GM18519 (cell line): ENCODE results near the gene TSPAN14.
"Not testable (repeated sequence)": the region's sequence is repeated elsewhere in the genome, so short reads cannot be mapped to it uniquely, and the experiment has no call there.

Experiments
- ATAC-seq: cut with Tn5 transposase; IDR thresholded peaks from one replicate; pipeline ENCODE4 v1.9.1; 2021; ENCODE audit warnings: mild to moderate bottlenecking, moderate library complexity; ENCODE audit not compliant: unreplicated experiment, low FRiP score

The TSPAN14 gene

DNA sequence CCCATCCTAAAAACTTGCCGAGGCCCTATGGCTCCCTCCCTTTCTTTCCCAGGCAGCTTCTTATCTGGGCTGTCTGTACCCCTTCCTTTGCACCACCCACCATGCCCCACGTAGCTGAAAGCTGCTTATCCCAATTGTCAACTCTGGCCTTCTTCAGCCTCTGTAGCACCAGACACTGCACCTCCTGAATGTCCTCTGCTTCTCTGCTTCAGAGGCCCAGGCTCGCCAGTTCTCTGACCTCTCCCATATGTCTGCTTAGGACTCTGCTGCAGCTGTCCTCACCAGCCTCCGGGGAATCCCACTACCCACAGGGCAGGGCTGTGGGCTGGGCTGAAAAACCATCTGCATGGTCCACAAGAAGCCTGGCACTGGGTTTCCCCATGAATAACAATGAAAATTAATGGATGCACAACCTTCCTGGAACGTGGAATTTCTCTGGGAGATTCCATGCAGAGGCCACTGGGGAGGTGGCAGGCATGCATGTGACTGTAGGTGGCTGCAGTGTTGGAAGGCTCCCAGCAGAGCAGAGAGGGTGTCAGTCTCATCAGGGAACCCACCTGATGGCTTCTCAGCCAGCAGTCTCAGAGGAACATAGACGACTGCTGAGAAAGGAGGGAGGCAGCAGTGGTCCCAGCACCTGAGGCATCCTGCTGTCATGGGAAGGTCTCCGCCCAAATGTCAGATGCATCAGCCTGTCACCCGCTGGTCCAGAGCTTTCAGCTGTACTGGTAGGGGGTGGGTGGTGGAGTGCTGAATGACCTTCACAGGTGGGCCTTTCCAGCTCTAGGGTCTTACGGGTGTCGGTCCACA lies 66.8 kb downstream of the TSPAN14 start:
- ATAC-seq: no peak

DNA sequence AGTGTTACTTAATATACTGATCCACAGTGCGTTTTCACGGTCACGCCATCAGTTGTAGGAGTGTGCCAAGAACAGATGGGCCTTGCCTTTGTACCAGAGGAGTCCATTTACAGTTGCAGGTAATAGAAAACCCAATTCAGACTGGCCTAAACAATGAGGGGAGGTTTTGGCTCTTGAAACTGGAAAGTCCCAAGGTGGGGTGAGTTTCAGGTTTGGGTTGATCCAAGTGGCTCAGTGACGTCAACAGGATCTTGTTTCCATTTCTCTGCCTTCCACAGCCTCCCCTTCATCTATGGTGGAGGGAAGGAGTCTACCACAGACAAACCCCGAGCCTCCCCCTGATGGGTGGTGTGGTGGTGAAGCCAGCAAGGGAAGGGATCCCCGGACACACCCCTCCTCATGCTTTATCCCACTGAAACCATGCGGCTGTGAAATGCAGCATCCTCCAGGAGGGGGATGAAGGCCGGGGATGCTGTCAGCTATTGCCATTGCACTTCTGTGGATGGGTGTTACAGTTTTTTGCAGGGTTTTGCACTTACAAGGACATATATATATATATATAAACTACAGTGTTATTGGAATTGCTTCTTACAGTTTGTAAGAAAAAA lies 68.8 kb downstream of the TSPAN14 start:
- no peak for ATAC-seq

DNA sequence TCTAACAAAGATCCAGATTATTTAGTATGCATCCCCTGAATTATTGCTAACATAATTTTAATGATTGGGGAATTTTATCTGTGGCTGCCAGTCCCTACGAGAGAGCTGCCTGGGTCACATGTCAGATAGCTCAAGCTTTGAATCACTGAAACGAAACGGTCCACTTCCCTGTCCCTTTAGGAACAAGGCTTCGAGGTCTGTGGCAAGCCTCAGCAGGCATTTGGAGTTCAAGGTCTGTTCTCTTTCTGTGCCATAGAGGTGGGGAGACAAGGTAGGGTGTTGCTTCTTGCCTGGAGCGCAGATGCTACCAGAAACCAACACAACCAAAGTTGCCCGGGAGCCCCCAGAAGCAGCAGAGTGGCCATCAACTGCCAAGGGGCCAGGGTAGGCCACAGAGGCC lies 69.7 kb downstream of the TSPAN14 start:
- ATAC-seq: no peak

DNA sequence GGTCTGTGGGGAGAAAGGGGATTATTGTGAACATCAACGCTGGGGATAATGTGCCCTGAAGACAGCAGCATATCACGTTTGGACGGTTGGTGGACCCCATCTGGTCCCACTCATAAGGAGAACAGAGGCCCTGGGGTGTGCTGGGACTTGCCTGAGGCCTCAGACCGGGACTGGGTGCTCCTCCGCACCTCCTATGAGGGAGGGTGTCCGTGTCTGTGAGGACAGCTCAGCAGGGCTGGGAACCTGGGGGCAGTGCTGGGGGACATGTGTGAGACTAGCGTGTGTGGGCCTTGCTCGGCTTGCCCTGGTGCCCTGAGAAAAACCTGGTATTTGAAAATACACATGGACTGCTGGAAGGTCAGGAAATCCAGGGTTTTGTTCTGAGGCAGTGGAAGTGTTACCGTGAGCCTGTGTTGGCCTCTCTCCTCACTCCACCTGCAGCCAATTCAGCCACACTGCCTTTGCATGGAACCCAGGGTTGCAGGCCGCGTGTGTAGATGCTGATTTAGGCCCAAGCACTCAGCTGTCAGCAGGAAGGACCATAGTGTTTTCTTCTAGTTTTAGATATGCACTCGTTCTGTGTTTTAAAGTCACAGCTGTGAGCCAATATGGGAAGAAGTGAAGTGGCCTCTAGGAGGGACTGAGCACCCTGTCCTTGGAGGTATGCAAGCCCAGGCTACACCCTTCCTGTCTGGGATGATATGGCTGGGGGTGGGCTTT lies 70.2 kb downstream of the TSPAN14 start:
- no peak for ATAC-seq

DNA sequence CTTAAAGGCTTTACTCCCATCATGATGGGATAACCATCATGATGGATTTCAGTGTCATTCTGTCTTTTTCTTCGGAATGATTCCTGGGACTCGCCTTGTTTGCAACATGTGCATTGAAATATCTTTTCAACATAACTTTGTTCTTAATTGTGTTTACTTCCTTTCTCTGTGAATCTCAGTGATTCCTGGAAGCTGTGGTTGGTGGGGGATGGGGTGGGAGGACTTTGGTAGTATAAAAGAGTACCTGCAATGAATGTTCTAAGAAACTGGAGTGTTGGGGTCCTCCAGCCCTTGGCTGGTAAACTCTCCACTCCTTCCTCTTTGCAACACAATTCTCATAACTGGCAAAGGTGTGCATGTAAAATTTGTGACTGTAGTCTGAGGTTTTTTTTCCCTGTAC lies 72.1 kb downstream of the TSPAN14 start:
- ATAC-seq: no peak

DNA sequence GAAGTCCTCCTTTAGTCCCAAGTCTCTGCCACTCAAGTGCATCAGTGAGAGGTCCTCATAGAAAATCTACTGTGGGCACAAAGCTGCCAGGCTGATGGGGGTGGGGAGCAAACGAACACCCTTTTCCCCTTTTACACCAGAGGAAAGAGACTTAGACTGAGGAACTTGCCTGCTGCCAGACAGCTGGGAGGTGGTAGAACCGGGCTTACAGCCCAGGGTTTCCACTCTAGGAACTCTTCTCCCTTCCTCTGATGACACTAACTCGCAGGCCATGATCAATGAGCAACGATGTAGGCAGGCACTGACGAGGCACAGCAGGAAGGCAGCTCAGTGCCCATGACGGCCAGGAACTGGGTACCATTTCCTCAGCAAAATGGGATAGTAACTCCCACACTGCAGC lies 72.6 kb downstream of the TSPAN14 start:
- ATAC-seq: no peak

DNA sequence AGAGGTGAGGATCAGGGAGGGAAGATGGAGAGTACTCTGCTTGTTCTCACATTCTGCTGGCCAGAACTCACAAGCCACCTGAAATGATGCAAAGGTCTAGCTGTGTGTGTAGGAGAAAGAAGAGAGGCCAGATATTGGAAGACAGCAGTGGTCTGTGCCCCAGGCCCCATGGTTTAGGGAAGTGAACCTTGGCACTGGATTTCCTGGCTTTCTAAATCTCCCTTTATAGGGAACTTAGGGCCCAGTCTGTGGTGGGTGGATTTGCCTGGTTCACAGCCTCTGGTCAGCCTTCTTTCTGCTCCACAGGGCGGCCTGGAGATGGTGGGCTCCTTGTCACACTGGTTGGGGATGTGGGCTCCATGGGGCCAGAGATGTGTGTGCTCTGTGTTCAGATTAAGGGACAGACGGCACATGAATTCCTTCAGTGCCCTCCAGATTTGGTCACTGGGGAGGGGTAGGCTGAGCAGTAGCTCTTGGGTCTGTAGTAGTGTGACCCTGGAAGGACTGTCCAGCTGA lies 74.1 kb downstream of the TSPAN14 start:
- ATAC-seq: no peak

DNA sequence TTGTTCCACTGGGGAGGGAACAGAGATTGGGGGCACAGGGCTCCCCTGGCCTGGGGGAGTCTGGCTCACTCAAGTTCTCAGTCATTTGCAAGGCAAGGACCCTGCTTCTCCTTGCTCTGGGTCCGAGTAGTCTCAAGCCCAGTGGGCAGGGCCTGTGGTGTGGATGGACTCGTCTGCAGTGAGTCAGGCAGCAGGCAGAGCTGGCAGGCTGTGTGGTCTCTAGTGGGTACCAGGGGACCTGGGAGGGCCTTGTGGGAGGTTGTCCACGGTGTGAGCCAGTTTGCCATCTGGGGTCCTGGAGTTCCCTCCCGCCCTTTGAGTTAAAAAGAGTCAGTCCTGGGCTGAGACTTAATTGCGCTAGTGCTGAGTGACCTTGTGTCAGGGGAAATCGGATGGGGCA lies 74.8 kb downstream of the TSPAN14 start:
- no peak for ATAC-seq

DNA sequence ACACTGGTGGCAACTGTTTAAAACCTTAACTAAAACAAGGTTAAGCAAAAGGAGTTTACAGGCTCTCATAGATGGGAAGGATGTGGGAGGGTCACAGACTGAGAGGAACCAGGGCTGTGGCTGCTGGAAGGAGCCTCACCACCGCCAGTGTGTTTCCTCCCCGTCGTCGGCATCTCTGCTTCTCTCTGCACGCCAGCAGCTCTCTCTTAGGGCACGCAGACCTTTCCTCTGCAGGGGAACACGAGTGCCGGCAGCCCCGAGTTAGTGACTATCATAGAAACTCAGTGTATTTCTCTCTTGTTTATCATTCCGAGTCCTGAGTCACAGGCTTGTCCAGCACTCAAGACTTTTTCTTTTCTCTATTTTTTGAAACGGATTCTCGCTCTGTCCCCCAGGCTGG lies 75.5 kb downstream of the TSPAN14 start:
- ATAC-seq: no peak

DNA sequence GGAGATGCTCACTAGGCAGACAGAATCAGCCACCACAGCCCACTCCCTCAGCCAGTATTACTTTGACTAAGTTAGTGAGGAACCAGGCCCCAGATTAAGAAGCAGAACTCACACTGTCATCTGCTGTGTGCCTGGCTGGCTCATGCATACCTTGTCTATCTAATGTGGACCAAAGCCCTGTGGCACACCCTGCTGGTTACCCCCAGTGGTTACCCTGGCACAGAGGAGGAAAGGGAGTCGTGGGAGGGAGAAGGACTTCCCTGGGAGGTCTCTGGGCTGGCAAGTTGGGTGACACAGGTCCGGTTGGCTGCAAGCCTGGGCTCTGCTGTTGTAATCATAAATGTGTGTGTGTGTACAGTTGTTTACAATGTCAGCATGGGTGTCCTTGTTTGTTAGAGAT lies 76.1 kb downstream of the TSPAN14 start:
- peak; percentile 56 for ATAC-seq

DNA sequence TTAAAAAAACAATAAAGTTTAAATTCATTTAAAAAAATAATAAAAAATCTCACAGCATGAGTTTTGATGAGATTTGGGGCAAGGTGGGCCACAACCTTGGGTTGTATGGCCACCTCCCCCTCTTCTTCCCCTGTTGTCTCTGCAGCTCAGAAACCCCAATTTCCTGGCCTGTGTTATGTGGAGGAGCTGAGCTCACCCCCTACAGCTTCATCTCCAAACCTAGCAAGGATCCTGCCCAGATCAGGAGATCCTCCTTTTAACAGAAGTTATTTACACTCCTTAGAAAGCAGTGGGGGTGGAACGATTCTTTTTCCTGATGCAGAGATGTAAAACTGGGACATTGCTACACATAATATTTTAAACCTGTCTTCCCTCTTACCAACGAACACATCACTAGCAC lies 76.7 kb downstream of the TSPAN14 start:
- ATAC-seq: no peak

DNA sequence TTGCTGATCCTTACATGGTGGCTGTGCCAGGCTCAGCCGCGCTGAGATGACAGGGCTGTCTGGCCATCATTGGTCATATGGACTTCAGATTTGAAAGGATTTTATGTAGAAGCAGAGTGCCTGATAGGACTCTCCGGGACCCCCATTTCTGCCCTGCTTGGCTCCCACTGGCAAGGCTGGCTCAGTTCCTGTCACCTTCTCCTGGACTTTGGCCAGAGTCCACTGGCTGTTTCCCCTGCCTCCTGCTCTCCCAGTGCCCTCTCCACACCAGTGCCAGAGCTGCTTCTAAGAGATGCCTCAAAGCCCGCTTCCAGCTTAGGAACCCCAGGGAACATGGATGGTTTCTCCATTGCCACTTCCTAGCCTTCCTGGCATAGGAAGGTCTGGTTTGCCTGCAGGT lies 78.5 kb downstream of the TSPAN14 start:
- ATAC-seq: no peak

DNA sequence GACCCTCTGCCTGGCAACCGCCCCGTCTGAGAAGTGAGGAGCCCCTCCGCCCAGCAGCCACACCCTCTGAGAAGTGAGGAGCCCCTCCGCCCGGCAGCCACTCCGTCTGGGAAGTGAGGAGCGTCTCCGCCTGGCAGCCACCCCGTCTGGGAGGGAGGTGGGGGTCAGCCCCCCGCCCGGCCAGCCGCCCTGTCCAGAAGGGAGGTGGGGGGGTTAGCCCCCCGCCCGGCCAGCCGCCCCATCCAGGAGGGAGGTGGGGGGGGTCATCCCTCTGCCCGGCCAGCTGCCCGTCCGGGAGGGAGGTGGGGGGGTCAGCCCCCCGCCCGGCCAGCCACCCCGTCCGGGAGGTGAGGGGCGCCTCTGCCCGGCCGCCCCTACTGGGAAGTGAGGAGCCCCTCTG lies 79.9 kb downstream of the TSPAN14 start:
- not testable (repeated sequence) for ATAC-seq

DNA sequence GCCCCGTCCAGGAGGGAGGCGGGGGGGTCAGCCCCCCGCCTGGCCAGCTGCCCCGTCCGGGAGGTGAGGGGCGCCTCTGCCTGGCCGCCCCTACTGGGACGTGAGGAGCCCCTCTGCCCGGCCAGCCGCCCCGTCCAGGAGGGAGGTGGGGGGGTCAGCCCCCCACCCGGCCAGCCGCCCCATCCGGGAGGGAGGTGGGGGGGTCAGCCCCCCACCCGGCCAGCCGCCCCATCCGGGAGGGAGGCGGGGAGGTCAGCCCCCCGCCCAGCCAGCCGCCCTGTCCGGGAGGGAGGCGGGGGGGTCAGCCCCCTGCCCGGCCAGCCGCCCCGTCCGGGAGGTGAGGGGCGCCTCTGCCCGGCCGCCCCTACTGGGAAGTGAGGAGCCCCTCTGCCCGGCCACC lies 80.5 kb downstream of the TSPAN14 start:
- ATAC-seq: not testable (repeated sequence)

DNA sequence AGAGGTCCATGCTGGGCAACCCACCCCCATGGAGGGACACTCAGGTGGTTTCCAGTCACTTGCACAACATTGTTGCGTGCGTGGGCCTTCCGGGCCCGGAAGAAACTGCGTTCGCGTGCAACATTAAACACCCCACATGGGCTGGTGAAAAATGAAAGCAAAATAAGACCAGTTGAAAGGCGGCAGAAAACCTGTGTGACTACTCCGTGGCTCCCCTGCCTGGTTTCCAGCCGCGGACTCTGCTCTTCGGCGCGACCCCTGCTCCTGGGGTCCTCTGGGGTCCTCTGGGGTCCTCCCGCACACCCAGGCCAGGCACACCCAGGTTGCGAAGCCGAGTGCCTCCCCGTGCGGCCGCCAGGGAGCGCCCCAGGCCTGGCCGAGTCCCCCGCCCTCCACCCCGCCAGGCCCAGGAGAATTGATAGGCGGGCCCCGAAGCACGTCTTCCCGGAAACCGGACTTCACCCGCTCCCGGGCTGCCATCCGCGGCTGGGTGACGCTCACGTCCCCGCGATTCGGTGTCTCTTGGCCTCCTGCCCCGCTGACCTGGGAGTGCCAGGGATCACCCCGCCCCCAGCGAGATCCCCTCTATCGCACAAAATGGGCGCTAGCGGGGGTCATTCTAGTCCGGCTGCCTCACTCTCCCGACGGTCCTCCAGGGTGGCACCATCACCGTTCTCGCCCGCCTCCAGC lies 81.7 kb downstream of the TSPAN14 start:
- ATAC-seq: peak; percentile 49

DNA sequence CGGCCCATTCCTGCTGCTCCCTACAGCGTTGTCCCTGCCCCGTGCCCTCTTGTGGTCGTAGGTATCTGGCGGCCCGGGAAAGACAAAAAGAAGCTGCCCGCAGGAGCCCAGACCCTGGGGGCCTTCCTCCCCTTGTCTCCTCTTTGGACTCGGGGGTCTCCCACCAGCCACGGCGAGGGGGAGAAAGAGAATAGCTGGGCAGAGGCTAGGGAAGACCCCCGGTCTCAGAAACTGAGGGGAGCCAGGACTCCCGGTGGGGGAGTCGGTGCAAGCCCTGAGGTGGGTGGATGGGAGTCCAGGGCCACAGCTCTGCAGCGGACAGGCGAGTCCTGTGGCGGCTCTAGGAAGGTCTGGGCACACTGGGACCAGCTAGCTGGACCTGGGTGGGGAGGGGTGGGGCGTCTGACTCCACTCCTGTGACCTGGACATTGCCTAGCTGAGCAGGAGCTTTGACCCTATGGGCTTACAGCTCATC lies 82.3 kb downstream of the TSPAN14 start:
- ATAC-seq: no peak

DNA sequence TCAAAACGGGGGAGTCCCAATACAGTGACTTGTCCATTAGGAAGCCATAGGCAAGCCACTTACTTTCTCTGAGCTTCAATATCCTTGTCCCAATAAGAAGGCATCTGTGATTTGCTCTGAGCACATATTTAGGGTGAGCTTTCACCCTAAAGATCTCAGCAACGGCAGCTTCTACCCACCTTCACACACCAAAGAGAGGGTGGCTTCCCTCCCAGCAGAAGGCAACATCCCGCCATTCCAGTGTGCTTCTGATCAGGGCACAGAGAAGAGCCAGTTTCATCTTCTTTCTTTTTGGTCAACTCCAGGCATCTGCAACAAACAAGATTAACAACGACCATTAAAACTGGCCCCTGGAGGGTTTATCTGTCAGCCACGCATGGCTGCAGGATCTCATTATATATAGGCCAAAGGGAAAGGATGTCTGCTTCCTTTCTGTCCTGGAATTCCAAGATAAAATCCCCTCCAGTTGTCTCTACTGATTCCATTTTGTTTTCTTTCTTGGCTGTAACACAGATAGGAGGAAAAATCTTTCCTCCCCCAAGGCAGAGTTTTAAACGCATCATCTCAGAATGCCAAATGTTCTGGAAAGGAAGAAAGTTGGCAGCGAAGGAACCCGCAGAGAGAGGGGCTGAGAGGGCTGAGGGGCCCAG lies 83.1 kb downstream of the TSPAN14 start:
- ATAC-seq: no peak

DNA sequence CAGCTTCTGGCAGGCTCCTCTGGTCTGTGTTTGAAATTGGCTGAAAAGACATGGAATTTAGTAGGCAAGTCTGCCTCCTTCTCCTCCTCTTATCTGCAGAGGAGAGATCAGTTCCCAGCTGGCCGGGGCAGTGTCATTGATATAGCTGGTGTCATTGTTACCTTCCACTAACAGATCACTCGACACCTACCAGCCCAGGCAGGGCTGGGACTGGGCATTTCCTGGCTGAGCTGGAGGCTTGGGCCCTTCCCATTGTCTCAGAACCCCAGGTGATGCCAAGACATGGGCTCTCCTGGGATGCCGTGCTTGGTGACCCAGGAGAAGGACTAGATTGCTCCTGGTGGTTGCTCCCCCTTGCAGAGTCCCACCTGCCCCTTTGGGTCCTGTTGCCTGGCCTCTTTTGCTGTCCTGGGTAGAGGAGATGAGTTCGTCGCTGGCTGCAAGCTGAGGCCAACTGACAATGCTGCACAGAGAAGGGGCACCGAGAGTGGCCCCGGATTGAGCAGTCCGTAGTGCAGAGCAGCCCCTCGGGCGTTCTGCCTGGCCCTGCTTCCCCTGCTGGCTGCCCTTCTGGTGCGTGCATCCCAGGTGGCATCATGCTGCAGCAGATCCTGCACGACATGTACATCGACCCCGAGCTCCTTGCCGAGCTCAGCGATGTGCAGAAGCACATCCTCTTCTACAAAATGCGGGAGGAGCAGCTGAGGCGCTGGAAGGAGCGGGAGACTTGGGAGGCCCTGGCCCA lies 83.8 kb downstream of the TSPAN14 start, which contains the start of gene SH2D4B:
Gene SH2D4B (plus strand): TSS at position 167 of the 745 bp plus-strand sequence. CDS start 430 bp downstream, at position 597.
- ATAC-seq: no peak

DNA sequence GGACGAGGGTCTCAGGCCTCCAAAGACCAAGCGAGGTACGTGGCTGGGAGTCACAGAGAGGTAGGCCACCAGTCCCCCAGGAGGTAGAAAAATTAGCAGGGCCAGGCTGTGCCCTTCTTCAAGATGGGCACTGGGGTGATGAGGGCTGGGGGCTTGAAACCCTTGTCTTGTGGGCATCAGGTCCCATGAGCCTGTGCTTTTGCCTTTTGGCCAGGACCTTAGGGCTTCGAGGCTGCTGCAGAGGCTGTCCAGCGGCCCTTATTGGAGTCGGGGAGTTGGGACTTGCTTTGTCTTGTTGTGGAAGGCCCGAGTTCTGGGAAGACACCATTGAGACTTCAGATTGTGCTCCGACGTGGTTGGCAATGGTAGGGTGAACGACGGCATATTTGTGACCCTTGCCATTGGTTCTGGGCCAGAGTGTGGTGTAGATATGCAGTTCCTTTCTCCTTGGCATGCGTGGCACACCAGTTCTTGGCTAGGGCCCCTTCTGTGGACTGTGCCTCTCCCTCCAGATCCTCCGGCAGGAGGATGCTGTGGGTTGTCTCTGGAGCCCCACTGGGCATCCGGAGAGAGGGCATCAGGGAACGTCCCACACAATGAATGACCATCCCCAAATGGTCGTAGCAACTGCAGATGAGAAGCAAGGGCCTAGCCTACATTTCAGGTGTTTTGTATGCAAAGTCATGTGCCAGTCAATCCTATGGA lies 84.5 kb downstream of the TSPAN14 start:
- ATAC-seq: no peak
